Measurements from ENCODE around the gene CENPO.

GRCh38 chr2:24845691-24846090, 52.5 kb downstream of the CENPO start:
- TF ChIP-seq EZH2phosphoT487 (IDR thresholded peaks at IDR 0.05; ENCODE audit: low read depth) (no peak), CTCF (IDR thresholded peaks at IDR 0.05; ENCODE audit: low read depth, low read length) (no peak)

All from OCI-LY3 (cell line).